GM12878 (cell line): ENCODE measurements around the gene RANBP17. TPM values are rescaled to one million over a fixed set of nuclear protein-coding genes. Genes with fewer than 3 reads are reported as not detected.

Source experiments
- ATAC-seq: fragments of 200-7000 bp; cut with Tn5 transposase; 3 replicates; pipeline ENCODE4 v1.9.1; 2020; ENCODE audit warnings: mild to moderate bottlenecking, moderate library complexity
- BruUV-seq: library from RNA; stranded (reverse); fragments of 400-500 nt; replicated peaks from 2 replicates; lab custom pipeline; 2021; lab: Mats Ljungman, UMichigan
- CTCF ChIA-PET: fragments of 300-600 bp; sonication (Branson Sonifier 250); formaldehyde crosslinking; extraction: SDS; loops from one replicate; lab custom pipeline; 2021; ENCODE audit warnings: inconsistent platforms; lab: Yijun Ruan, JAX
- POLR2A ChIA-PET: fragments of 350-600 bp; formaldehyde crosslinking; extraction: SDS; loops from one replicate; lab custom pipeline; 2021; ENCODE audit warnings: inconsistent platforms; lab: Charles Lee
- RAD21 ChIA-PET: fragments of 300-600 bp; sonication (Branson Sonifier 250); formaldehyde crosslinking; loops from one replicate; lab custom pipeline; 2023; ENCODE audit warnings: antibody characterized with exemption; ENCODE audit not compliant: unreplicated experiment; lab: Charles Lee
- SMC1A ChIA-PET: fragments of 300-600 bp; sonication (Branson Sonifier 250); formaldehyde crosslinking; loops from one replicate; lab custom pipeline; 2023; ENCODE audit not compliant: unreplicated experiment, uncharacterized antibody; lab: Charles Lee
- DNase-seq: peaks from one replicate; pipeline ENCODE4 v3.0.0-alpha.2; 2011; ENCODE audit warnings: low read depth, low spot score
- FAIRE-seq: peaks from 3 replicates; lab custom pipeline; 2011; peaks lifted over from hg19 to GRCh38; lab: Jason Lieb, UNC
- H2AFZ ChIP-seq: 2 replicates; pipeline ENCODE4 v1.6.0; 2011; ENCODE audit warnings: low read depth, low read length, control low read depth; ENCODE audit not compliant: control insufficient read depth
- H3K27ac ChIP-seq: 2 replicates; pipeline ENCODE4 v1.5.1; 2011; ENCODE audit warnings: control low read depth; ENCODE audit not compliant: control insufficient read depth, insufficient read depth
- H3K27me3 ChIP-seq, 2 experiments: replicated peaks in 1 of 2; 2 replicates each; pipeline versions ENCODE4 v1.6.0 to v1.6.1; 2011; ENCODE audit warnings: low read length in 1 of 2; ENCODE audit not compliant: control insufficient read depth in 2 of 2, insufficient read depth in 2 of 2
- H3K36me3 ChIP-seq, 2 experiments: 2 replicates each; pipeline ENCODE4 v1.5.1; 2011; ENCODE audit warnings: low read length in 1 of 2; ENCODE audit not compliant: control insufficient read depth in 2 of 2, insufficient read depth in 2 of 2
- H3K4me1 ChIP-seq: 2 replicates; pipeline ENCODE4 v1.6.1; 2011; ENCODE audit warnings: mild to moderate bottlenecking, low read length, moderate library complexity, mixed read lengths; ENCODE audit not compliant: control insufficient read depth, insufficient read depth
- H3K4me2 ChIP-seq: 2 replicates; pipeline ENCODE4 v1.6.0; 2011; ENCODE audit warnings: control low read depth; ENCODE audit not compliant: control insufficient read depth, insufficient read depth
- H3K4me3 ChIP-seq: fragments of 200-600 bp; sonication (generic); 2 replicates; pipeline ENCODE4 v1.5.1; 2016
- H3K79me2 ChIP-seq: 2 replicates; pipeline ENCODE4 v1.6.0; 2011; ENCODE audit warnings: low read length; ENCODE audit not compliant: control insufficient read depth, insufficient read depth
- H3K9ac ChIP-seq: 2 replicates; pipeline ENCODE4 v1.8.0; 2011; ENCODE audit warnings: low read length, control low read depth, mixed read lengths; ENCODE audit not compliant: control insufficient read depth, insufficient read depth
- H3K9me3 ChIP-seq: replicated peaks from 3 replicates; pipeline ENCODE4 v1.5.1; 2011; ENCODE audit warnings: mild to moderate bottlenecking, low read length; ENCODE audit not compliant: control insufficient read depth, insufficient read depth
- H4K20me1 ChIP-seq: 2 replicates; pipeline ENCODE4 v1.6.0; 2011; ENCODE audit not compliant: control insufficient read depth, insufficient read depth
- BCL3 ChIP-seq: IDR thresholded peaks from 2 replicates; pipeline ENCODE4 v1.6.1; 2011; ENCODE audit warnings: borderline replicate concordance, low read depth, mild to moderate bottlenecking, moderate library complexity, low read length; ENCODE audit not compliant: insufficient read depth, poor library complexity, severe bottlenecking
- ETV6 ChIP-seq, 2 experiments: fragments of 450-650 bp in 1 of 2; IDR thresholded peaks in 1 of 2; conservative IDR thresholded peaks in 1 of 2; 2 replicates each; pipeline ENCODE4 v1.6.1; 2014; ENCODE audit warnings: antibody characterized with exemption in 1 of 2, borderline replicate concordance in 1 of 2, low read depth in 1 of 2, mild to moderate bottlenecking in 1 of 2, moderate library complexity in 1 of 2
- HDAC2 ChIP-seq: fragments of 200-600 bp; sonication (generic); IDR thresholded peaks from 2 replicates; pipeline ENCODE4 v1.6.1; 2017
- MTA2 ChIP-seq: fragments of 450-650 bp; IDR thresholded peaks from 2 replicates; pipeline ENCODE4 v1.6.1; 2016; ENCODE audit warnings: low read depth, mild to moderate bottlenecking, moderate library complexity
- NKRF ChIP-seq: fragments of 450-650 bp; conservative IDR thresholded peaks from 2 replicates; pipeline ENCODE4 v1.6.1; 2017; ENCODE audit warnings: mild to moderate bottlenecking, moderate library complexity
- PKNOX1 ChIP-seq: fragments of 450-650 bp; IDR thresholded peaks from 2 replicates; pipeline ENCODE4 v1.6.1; 2016; ENCODE audit warnings: mild to moderate bottlenecking
- POU2F2 ChIP-seq: IDR thresholded peaks from 3 replicates; pipeline ENCODE4 v1.6.1; 2011; ENCODE audit warnings: low read depth, mild to moderate bottlenecking, low read length, borderline replicate concordance
- WGBS: methylation state at CpG from one replicate; pipeline ENCODE4 v1.1.6; 2016; ENCODE audit warnings: low lambda C conversion rate; ENCODE audit not compliant: insufficient replicate concordance, insufficient coverage; ENCODE audit errors: missing lambda C conversion rate; 5-methylcytosine and 5-hydroxymethylcytosine counted together
- in situ Hi-C: fragments of 300-500 bp; cut with MboI; formaldehyde crosslinking; loops from 9 replicates; pipeline ENCODE4 v1.14.3; 2018; ENCODE audit warnings: mixed read lengths
- intact Hi-C: fragments of 100-400 bp; cut with micrococcal nuclease; formaldehyde crosslinking; loops from one replicate; pipeline ENCODE4 v1.14.2; 2022; ENCODE audit not compliant: unreplicated experiment
- polyA plus RNA-seq, 11 experiments: library from polyadenylated mRNA; depleted of rRNA in 4 of 11; unstranded in 6 of 11; stranded (reverse) in 5 of 11; fragments of >200 nt; fragmentation: Nextera tagmentation in 4 of 11; fragmentation: Illumina TruSeq in 1 of 11; extraction: Ambion mirVana in 4 of 11; extraction: Trizol in 1 of 11; gene quantifications; 1 replicate in 1 of 11; 2 replicates in 10 of 11; pipeline versions ENCODE4 v1.2.1 to v1.2.3, GENCODE V29; 2011 to 2016; ENCODE audit warnings: inconsistent platforms in 2 of 11, missing spikeins in 2 of 11, low read depth in 1 of 11
- total RNA-seq, 4 experiments: library from RNA; depleted of rRNA in 3 of 4; stranded (reverse); fragments of >200 nt in 3 of 4; fragmentation: Illumina TruSeq in 1 of 4; extraction: Trizol in 1 of 4; gene quantifications; 2 replicates each; pipeline versions ENCODE4 v1.2.1 to v1.2.3, GENCODE V29; 2013 to 2021

RANBP17 gene
- total and polyA plus RNA-seq, 10 of the 15 experiments (the other 5 are each of a cell fraction or from before 2014, with no cell fraction given) = 0.10 TPM; not detected in 9

GRCh38 chr5:170821257-170821800, 40.5 kb upstream of the RANBP17 start:
- POLR2A ChIA-PET = no interaction called here
- 43% methylated on average over 4 of the region's 4 CpGs for whole genome bisulfite sequencing
- H3K9me3 ChIP-seq = no peaks in the 10 kb centered on the region; the same call in 2 of the 3 replicates
- H2AFZ ChIP-seq = no peak overlapping the region
- H3K9ac ChIP-seq = no peak overlapping the region
- no peak overlapping the region for H3K27ac ChIP-seq
- no peaks in the 10 kb centered on the region for H3K4me1 ChIP-seq
- RAD21 ChIA-PET = no interaction called here
- H3K36me3 ChIP-seq = no peaks in the 10 kb centered on the region
- in situ Hi-C loops = no loop called here
- CTCF ChIA-PET = no interaction called here
- no peak overlapping the region for H3K4me3 ChIP-seq
- BruUV-seq = no TSS peak
- H3K27me3 ChIP-seq = no peaks in the 10 kb centered on the region
- SMC1A ChIA-PET = no interaction called here
- intact Hi-C loops = no loop called here
- TF ChIP-seq ETV6 (conservative IDR thresholded peaks at IDR 0.05 in 1 of 2, IDR thresholded peaks at IDR 0.05 in 1 of 2; ENCODE audit: borderline replicate concordance in 1 of 2, low read depth in 1 of 2) (no peak), PKNOX1 (no peak), BCL3 (no peak), HDAC2 (no peak), MTA2 (no peak), POU2F2 (no peak), NKRF (no peak)
- H4K20me1 ChIP-seq = no peaks in the 10 kb centered on the region
- no peak overlapping the region for H3K4me2 ChIP-seq
- ATAC-seq (no peak), DNase-seq (no peak), FAIRE-seq (no peak)
- H3K79me2 ChIP-seq = no peaks in the 10 kb centered on the region
